Measurements from ENCODE around the gene CLCC1. TPM values are rescaled to one million over a fixed set of nuclear protein-coding genes. Genes with fewer than 3 reads are reported as not detected.
A peak's percentile ranks its signal among the peaks of the same experiment; 100 is the strongest.
"Not testable (repeated sequence)": the region's sequence is repeated elsewhere in the genome, so short reads cannot be mapped to it uniquely, and the experiment has no call there.

The CLCC1 gene, protein sequence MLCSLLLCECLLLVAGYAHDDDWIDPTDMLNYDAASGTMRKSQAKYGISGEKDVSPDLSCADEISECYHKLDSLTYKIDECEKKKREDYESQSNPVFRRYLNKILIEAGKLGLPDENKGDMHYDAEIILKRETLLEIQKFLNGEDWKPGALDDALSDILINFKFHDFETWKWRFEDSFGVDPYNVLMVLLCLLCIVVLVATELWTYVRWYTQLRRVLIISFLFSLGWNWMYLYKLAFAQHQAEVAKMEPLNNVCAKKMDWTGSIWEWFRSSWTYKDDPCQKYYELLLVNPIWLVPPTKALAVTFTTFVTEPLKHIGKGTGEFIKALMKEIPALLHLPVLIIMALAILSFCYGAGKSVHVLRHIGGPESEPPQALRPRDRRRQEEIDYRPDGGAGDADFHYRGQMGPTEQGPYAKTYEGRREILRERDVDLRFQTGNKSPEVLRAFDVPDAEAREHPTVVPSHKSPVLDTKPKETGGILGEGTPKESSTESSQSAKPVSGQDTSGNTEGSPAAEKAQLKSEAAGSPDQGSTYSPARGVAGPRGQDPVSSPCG
- 10 to 100 TPM; 14.3 to 19.8 TPM for total RNA-seq

DNA sequence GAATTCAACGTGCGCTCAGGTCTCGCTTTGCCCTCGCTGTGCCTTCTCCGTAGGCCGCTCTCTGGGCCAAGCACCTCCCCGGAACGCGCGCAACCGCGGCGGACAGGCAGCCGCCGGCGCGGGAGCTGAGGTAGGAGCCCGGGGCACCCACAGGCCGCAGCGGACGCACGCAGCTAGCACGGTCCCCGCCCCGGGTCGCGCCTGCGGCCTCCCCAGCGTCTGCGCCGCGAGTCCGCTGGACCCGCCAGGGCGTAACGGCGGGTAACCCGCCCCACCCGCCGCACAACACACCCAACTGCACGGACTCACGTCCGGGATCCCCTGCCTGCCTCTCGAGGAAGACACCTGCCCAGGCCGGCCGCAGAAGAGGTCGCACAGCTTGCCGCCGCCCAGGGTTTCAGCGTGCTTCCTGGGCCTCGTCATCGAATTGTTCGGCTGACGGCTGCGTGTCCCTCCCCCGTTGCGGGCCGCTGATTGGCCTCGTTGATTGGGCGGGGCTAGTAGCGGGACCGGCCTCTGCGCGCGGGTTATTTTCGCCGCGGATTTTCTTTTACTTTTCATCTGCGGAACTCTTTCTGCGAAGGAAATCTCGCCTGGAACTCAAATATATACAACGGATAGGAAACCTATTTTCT, at the start of gene CLCC1:
Gene CLCC1 (minus strand): TSS at position 433 of the 635 bp plus-strand sequence. CDS start 13,047 bp downstream, outside the sequence.
- Mint-ChIP-seq H3K36me3 (ENCODE audit: low read depth) (peaks cover 30% of the 10 kb centered on the region), H3K27me3 (no peaks in the 10 kb centered on the region), H3K4me3 (peak within 1 kb of the TSS; percentile 70), H3K4me1 (peaks cover 11% of the 10 kb centered on the region), H3K9me3 (no peaks in the 10 kb centered on the region), H3K27ac (peak within 1 kb of the TSS; percentile 37)
- peak; percentile 97 for ATAC-seq (replicated peaks)

DNA sequence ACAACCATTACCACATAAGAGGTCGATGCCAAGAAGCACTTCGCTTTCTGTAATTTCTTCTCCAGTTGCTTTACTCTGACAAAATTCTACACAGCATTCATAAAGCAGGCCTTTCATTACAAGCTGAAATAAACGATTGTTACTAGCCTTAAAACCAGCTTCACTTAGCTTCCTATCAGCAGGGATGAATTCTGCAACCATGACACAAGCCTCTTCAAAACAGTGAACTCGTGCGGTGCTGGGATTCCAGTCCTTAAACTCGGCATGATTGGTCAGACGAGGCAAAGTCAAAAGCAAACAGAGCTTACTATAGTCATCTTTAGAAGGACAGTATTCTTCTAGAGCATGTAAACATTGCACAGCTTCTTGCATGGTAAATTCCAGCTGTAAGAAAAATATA, 48.1 kb upstream of the CLCC1 start:
- no peak for ATAC-seq (replicated peaks)

DNA sequence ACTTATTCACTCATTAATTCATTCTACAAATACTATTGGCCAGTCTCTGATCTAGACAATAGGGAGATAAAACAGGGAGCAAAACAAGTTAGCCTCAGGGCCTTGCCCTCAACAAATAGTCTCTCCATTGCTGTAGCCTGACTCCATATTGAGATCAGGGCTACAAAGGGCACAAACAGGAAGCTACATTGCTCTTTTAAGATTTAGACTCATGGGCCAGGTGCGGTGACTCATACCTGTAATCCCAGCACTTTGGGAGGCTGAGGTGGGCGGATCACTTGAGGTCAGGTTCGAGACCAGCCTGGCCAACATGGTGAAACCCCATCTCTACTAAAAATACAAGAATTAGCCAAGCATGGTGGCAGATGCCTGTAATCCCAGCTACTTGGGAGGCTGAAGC, 33.3 kb upstream of the CLCC1 start:
- Mint-ChIP-seq H3K27ac (peak overlapping the region; percentile 25), H3K36me3 (ENCODE audit: low read depth) (peaks cover 63% of the 10 kb centered on the region)
- ATAC-seq (replicated peaks): peak; percentile 42
- not testable (repeated sequence) for H3K9me3 Mint-ChIP-seq, H3K4me1 Mint-ChIP-seq, H3K4me3 Mint-ChIP-seq, H3K27me3 Mint-ChIP-seq

More for the DNA sequence above, 48.1 kb upstream of the CLCC1 start:
- Mint-ChIP-seq H3K9me3 (no peaks in the 10 kb centered on the region), H3K27ac (no peak overlapping the region), H3K4me1 (no peaks in the 10 kb centered on the region), H3K27me3 (no peaks in the 10 kb centered on the region), H3K36me3 (ENCODE audit: low read depth) (peaks cover 35% of the 10 kb centered on the region), H3K4me3 (no peak overlapping the region)

DNA sequence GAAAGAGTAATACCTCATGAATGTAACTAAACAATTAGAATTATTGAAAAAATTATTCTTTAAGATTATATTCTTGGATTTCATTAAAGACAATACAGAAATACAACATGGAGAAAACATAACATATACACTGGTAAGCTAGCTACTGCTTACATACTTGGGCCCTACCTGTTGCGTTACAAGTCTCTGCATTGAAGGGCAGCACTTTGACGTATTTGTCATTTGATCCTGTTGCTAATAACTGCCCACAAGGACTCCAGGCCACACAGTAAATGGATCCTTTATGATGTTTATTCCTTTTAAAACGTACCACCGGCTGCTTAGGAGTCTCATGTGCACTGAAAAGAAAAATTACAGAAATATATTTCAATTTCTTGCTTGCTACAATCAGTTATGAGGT, 19.8 kb upstream of the CLCC1 start:
- Mint-ChIP-seq H3K9me3 (no peaks in the 10 kb centered on the region), H3K27ac (no peak overlapping the region), H3K27me3 (no peaks in the 10 kb centered on the region), H3K4me1 (peaks cover 4% of the 10 kb centered on the region), H3K36me3 (ENCODE audit: low read depth) (peaks cover 49% of the 10 kb centered on the region), H3K4me3 (no peak overlapping the region)
- ATAC-seq (replicated peaks): no peak

DNA sequence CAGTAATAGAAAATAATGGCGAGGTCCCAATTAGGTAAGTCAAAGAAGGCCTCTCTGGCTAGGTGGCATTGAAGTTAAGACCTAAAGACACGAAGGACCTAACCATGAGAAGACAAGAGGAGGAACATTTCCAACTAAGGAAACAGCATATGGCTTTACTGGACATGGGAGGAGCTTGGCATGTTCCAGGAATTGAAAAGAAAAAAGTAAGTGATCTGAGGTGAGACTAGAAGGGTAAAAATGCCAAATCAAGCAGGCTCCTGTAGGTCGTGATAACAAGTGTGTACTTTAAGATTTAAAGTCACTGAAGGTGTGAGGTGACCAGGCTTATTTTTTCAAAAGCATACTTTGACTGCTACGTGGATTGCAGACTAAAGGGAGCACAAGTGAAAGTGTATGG, 13.4 kb upstream of the CLCC1 start:
- H3K27me3 Mint-ChIP-seq: no peaks in the 10 kb centered on the region

DNA sequence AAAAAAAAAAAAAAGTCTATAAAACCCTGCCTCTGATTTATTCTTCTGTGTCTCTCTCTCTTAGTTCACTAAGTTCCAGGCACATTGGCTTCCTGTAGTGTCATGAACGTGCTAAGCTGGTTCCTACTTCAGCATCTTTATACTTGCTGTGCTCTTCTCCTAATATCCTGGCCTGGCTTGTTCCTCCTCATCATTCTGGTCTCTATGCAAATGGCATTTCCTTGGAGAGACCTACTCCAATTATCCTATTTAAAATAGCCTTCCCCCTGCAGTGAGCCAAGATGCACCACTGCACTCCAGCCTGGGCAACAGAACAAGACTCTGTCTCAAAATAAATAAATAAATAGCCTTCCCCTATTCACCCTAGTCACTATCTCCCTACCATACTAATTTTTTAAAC, 9.7 kb upstream of the CLCC1 start:
- no peak for ATAC-seq (replicated peaks)
- H3K36me3 Mint-ChIP-seq (ENCODE audit: low read depth): peaks cover 36% of the 10 kb centered on the region
- no peak overlapping the region for H3K4me3 Mint-ChIP-seq
- H3K9me3 Mint-ChIP-seq: no peaks in the 10 kb centered on the region
- no peak overlapping the region for H3K27ac Mint-ChIP-seq
- no peaks in the 10 kb centered on the region for H3K4me1 Mint-ChIP-seq
- no peaks in the 10 kb centered on the region for H3K27me3 Mint-ChIP-seq

More for the DNA sequence above, 13.4 kb upstream of the CLCC1 start:
- ATAC-seq (replicated peaks): no peak
- no peak overlapping the region for H3K4me3 Mint-ChIP-seq
- no peaks in the 10 kb centered on the region for H3K9me3 Mint-ChIP-seq
- H3K4me1 Mint-ChIP-seq: no peaks in the 10 kb centered on the region
- no peak overlapping the region for H3K27ac Mint-ChIP-seq
- peaks cover 55% of the 10 kb centered on the region for H3K36me3 Mint-ChIP-seq (ENCODE audit: low read depth)

DNA sequence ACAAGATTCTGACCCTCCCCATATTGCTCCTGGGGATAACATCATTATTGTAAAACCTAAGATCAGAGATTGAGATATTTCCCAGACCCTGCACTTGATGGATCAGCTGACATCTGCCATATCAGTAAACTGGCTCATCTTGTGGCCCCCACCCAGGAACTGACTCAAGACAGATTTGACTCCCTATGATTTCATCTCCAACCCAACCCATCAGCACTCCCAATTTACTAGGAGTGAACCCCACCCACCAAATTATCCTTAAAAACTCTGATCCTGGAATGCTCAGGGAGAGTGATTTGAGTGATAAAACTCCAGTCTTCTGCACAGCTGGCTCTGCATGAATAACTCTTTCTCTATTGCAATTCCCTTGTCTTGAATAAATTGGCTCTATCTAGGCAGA, 6.1 kb upstream of the CLCC1 start:
- Mint-ChIP-seq H3K4me3 (no peak overlapping the region), H3K27ac (no peak overlapping the region), H3K27me3 (no peaks in the 10 kb centered on the region), H3K36me3 (ENCODE audit: low read depth) (peaks cover 20% of the 10 kb centered on the region), H3K4me1 (no peaks in the 10 kb centered on the region), H3K9me3 (no peaks in the 10 kb centered on the region)
- no peak for ATAC-seq (replicated peaks)

DNA sequence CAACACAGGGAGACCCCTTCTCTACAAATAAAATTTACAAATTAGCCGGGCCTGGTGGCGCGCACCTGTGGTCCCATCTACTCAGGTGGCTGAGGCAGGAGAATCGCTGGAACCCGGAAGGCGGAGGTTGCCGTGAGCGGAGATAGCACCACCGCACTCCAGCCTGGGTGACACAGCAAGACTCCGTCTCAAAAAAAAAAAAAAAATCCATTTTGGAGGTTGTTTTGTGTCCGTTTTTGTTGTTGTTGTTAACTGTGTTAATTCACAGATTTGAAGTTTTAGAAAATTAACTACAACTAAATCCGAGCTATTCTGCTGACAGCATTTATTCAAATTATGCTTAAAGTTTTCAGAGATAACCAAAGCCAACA, 618 bp downstream of the CLCC1 start:
- ATAC-seq (replicated peaks): peak; percentile 20
- Mint-ChIP-seq H3K4me3 (peak overlapping the region; percentile 70), H3K36me3 (ENCODE audit: low read depth) (peaks cover 33% of the 10 kb centered on the region), H3K4me1 (peaks cover 14% of the 10 kb centered on the region), H3K27me3 (no peaks in the 10 kb centered on the region), H3K27ac (peak overlapping the region; percentile 37), H3K9me3 (no peaks in the 10 kb centered on the region)

DNA sequence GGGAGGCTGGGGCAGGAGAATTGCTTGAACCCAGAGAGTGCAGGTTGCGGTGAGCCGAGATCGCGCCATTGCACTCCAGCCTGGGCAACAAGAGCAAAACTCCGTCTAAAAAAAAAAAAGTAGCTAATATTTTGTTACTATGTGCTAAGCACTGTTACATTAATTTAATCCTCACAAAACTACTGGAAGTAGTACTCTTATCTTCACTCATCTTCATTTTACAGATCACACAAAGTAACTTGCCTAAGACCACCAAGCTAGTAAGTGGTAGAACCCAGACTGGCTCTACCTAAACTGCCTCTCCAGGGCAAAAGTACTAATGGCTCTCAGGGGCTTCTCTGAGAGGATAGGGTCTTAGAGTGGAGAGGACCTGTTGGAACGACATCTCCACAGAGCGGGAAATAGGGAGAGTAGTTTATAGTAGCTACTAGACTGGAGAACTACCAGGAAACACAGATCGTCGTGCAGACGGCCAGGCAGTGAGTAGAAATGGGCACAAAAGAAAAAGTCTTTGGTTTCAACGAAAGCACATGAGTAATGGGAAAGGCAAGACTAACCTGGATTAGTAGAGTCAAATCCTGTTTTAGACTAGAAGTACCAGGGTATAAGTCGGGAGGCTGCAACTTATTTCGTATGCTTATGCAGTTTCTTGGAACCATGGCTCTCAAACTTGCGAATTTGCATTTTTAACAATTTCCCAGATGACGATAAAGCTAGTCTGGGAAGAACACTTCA, 1.4 kb downstream of the CLCC1 start:
- Mint-ChIP-seq H3K36me3 (ENCODE audit: low read depth) (peaks cover 37% of the 10 kb centered on the region), H3K27me3 (no peaks in the 10 kb centered on the region), H3K9me3 (no peaks in the 10 kb centered on the region), H3K4me1 (peaks cover 21% of the 10 kb centered on the region), H3K4me3 (peak overlapping the region; percentile 70), H3K27ac (peak overlapping the region; percentile 37)
- ATAC-seq (replicated peaks): no peak

DNA sequence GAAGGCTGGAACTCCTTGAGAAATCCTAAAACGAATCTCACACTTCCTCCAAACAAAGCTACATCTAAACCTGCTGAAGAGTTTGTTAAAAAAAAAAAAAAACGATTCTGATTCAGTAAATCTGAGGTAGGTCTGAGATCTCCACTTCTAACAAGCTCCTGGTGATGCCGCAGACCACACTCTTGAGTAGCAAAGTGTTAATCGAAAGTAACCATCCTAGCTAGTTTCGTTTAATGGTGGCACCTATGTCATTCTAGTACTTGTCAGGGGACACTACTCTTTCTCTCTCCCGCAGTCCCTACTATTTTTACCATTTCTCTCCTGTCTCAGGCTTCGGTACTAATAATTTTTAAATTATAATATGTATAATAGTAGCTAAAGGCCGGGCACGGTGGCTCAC, 2.1 kb downstream of the CLCC1 start:
- peaks cover 40% of the 10 kb centered on the region for H3K36me3 Mint-ChIP-seq (ENCODE audit: low read depth)
- H3K27ac Mint-ChIP-seq: no peak overlapping the region
- no peaks in the 10 kb centered on the region for H3K9me3 Mint-ChIP-seq

DNA sequence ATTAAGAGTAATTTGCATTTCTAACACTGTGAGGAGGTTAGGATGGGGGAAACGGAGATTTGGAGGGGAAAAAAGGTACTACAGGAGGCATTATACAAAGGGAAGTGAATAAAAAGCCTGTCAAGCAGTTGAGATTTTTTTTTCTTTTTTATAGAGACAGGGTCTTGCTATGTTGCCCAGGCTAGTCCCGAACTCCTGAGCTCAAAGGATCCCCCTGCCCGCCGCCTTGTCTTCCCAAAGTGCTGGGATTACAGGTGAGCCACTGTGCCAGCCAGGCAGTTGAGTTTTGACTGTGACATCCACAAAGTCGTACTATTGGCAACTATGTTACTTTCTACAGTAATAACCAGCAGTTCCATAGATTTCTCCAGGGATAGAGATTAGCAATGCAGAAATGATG, 2.6 kb downstream of the CLCC1 start:
- Mint-ChIP-seq H3K4me3 (no peak overlapping the region), H3K9me3 (no peaks in the 10 kb centered on the region), H3K27me3 (no peaks in the 10 kb centered on the region), H3K4me1 (peaks cover 27% of the 10 kb centered on the region), H3K27ac (no peak overlapping the region), H3K36me3 (ENCODE audit: low read depth) (peaks cover 45% of the 10 kb centered on the region)
- no peak for ATAC-seq (replicated peaks)

More for the DNA sequence above, 2.1 kb downstream of the CLCC1 start:
- H3K4me3 Mint-ChIP-seq: no peak overlapping the region
- peak; percentile 9 for ATAC-seq (replicated peaks)
- H3K4me1 Mint-ChIP-seq: peaks cover 27% of the 10 kb centered on the region
- H3K27me3 Mint-ChIP-seq: no peaks in the 10 kb centered on the region

DNA sequence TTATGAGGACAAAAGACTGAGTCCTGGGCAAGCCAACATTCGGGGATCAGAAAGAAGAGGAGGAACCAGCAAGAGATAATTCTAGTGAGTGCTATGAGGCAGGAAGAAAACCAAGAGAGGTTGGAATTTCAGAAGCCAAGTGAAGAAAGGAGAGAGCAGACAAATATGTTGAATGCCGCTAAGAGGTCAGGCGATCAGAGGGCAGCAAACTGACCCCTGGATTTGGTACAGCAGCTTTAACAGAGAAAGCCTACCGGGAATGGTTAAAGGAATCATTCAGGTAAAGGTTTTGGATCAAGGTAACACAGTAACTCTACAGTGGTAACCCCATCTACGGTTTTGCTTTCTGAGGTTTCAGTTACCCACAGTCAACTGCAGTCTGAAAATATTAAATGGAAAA, 5.4 kb downstream of the CLCC1 start:
- Mint-ChIP-seq H3K9me3 (no peaks in the 10 kb centered on the region), H3K4me1 (peaks cover 33% of the 10 kb centered on the region), H3K27me3 (no peaks in the 10 kb centered on the region), H3K4me3 (no peak overlapping the region), H3K36me3 (ENCODE audit: low read depth) (peaks cover 70% of the 10 kb centered on the region), H3K27ac (no peak overlapping the region)
- ATAC-seq (replicated peaks): no peak

DNA sequence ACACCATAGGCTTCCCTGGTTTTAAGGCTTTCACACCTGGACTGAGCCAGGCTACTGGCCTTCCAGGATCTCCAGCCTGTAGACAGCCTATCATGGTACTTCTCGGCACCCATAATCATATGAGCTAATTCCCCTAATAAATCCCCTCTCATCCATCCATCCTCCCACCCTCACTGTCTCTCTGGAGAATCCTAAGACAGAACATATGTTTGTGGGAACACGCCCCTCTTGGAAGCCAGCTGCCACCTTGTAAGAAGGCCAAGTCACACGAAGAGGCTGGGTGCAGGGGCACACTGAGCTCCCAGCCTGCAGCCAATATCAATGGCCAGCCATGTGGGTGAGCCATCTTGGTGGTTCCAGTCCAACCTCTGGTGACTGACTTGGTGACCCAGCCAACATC, 7.4 kb downstream of the CLCC1 start:
- Mint-ChIP-seq H3K27me3 (no peaks in the 10 kb centered on the region), H3K4me1 (peaks cover 28% of the 10 kb centered on the region), H3K27ac (peak overlapping the region; percentile 64), H3K36me3 (ENCODE audit: low read depth) (peaks cover 59% of the 10 kb centered on the region), H3K9me3 (no peaks in the 10 kb centered on the region), H3K4me3 (peak overlapping the region; percentile 58)
- no peak for ATAC-seq (replicated peaks)

DNA sequence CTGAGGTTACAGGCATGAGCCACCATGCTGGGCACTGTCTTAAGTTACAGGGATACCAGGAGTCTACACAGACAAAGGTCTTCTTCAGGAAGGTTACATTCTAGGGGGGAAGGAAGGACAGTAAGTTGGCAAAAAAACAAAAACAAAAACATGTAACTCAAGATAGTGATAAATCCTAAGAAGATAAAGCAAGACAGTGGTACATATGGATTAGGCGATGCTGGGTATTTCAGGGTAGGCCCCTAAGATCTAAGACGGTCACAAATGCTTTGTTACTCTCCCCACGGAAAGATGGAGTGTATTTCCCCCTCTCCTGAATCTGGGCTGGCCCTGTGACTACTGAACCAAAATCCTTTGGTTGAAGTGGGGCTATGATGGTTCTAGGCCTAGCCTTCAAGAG, 8.2 kb downstream of the CLCC1 start:
- no peak overlapping the region for H3K27ac Mint-ChIP-seq
- H3K27me3 Mint-ChIP-seq: no peaks in the 10 kb centered on the region
- no peaks in the 10 kb centered on the region for H3K9me3 Mint-ChIP-seq
- no peak for ATAC-seq (replicated peaks)
- H3K4me1 Mint-ChIP-seq: peaks cover 22% of the 10 kb centered on the region
- peaks cover 52% of the 10 kb centered on the region for H3K36me3 Mint-ChIP-seq (ENCODE audit: low read depth)
- no peak overlapping the region for H3K4me3 Mint-ChIP-seq

All from activated T-helper 17 cell treated with anti-CD3 and anti-CD28 coated beads, Interleukin-2, amount 50 U/mL, for 72 hours (primary cell).